ENCODE measurements around the gene C14orf119. TPM values are rescaled to one million over a fixed set of nuclear protein-coding genes. Genes with fewer than 3 reads are reported as not detected.
A peak's percentile ranks its signal among the peaks of the same experiment; 100 is the strongest.

C14orf119 gene
- total RNA-seq, 1 experiment from 2014 or later = 39.6 TPM

DNA sequence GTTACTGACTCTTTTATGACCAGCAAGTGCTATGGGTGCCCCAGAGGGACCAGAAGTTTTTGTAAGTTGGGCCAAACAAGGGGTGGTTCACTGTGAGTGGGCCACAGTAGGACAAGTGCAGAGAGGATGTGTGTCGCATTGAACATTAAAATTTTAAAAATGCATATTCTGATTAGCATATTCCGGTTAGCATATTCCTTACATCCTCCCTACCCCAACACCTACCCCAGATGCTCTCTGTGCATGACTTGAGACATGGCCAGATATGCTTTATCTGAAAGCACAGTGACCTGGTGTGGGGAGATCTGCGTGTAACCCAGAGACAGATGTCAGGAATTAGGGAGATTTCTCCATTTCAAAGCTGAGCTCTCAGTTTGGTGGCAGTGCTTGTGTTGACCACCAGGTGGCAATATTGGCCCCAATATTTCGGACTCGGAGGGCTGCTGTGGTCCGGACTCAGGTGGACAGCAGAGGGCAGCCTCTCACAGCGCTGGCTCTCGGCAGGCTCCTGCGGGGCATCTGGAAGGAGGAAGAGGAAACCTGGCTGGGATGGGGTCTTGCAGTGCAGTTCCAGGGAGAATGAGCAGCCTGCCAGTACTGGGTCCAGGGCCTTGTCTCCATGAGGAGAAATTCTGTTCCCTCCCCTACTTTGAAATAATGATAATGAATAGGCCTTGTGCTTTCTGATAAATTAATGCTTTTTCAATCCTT is 25.4 kb downstream of the C14orf119 start:
- in situ Hi-C loops (cut with HindIII; ENCODE audit: low pct_unique_long_range_greater_than_20kb, low sequenced_read_pairs) (no loop called here), intact Hi-C loops (cut with micrococcal nuclease; ENCODE audit: unreplicated experiment) (loop anchor here (1.0 kb wide), 1 partner anchor 67 kb away; no protein-coding TSS in a partner anchor)
- TF ChIP-seq, protein P1, sequence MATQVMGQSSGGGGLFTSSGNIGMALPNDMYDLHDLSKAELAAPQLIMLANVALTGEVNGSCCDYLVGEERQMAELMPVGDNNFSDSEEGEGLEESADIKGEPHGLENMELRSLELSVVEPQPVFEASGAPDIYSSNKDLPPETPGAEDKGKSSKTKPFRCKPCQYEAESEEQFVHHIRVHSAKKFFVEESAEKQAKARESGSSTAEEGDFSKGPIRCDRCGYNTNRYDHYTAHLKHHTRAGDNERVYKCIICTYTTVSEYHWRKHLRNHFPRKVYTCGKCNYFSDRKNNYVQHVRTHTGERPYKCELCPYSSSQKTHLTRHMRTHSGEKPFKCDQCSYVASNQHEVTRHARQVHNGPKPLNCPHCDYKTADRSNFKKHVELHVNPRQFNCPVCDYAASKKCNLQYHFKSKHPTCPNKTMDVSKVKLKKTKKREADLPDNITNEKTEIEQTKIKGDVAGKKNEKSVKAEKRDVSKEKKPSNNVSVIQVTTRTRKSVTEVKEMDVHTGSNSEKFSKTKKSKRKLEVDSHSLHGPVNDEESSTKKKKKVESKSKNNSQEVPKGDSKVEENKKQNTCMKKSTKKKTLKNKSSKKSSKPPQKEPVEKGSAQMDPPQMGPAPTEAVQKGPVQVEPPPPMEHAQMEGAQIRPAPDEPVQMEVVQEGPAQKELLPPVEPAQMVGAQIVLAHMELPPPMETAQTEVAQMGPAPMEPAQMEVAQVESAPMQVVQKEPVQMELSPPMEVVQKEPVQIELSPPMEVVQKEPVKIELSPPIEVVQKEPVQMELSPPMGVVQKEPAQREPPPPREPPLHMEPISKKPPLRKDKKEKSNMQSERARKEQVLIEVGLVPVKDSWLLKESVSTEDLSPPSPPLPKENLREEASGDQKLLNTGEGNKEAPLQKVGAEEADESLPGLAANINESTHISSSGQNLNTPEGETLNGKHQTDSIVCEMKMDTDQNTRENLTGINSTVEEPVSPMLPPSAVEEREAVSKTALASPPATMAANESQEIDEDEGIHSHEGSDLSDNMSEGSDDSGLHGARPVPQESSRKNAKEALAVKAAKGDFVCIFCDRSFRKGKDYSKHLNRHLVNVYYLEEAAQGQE (IDR thresholded peaks at IDR 0.05; ENCODE audit: insufficient read depth in 1 of 2, low read depth in 2 of 2, low read length in 1 of 2) = no peak
- TF ChIP-seq TCF7L2 (IDR thresholded peaks at IDR 0.05; ENCODE audit: low read depth, low read length) (no peak), POLR2AphosphoS5 (IDR thresholded peaks at IDR 0.05; ENCODE audit: low read depth, low read length) (no peak), SIN3A (IDR thresholded peaks at IDR 0.05; ENCODE audit: borderline replicate concordance, insufficient read depth, low read depth, low read length) (no peak)
- TF ChIP-seq, protein P2, sequence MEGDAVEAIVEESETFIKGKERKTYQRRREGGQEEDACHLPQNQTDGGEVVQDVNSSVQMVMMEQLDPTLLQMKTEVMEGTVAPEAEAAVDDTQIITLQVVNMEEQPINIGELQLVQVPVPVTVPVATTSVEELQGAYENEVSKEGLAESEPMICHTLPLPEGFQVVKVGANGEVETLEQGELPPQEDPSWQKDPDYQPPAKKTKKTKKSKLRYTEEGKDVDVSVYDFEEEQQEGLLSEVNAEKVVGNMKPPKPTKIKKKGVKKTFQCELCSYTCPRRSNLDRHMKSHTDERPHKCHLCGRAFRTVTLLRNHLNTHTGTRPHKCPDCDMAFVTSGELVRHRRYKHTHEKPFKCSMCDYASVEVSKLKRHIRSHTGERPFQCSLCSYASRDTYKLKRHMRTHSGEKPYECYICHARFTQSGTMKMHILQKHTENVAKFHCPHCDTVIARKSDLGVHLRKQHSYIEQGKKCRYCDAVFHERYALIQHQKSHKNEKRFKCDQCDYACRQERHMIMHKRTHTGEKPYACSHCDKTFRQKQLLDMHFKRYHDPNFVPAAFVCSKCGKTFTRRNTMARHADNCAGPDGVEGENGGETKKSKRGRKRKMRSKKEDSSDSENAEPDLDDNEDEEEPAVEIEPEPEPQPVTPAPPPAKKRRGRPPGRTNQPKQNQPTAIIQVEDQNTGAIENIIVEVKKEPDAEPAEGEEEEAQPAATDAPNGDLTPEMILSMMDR (IDR thresholded peaks at IDR 0.05) = peak; percentile 98
- Histone ChIP-seq H3K27me3 (ENCODE audit: control insufficient read depth, insufficient read depth, low read length) (no peaks in the 10 kb centered on the region), H3K27ac (ENCODE audit: low read length) (no peak overlapping the region), H3K4me3 (ENCODE audit: low read depth in 2 of 2, low read length in 2 of 2) (no peak overlapping the region), H3K4me1 (ENCODE audit: control insufficient read depth, insufficient read depth, low read length) (no peaks in the 10 kb centered on the region), H3K9me3 (ENCODE audit: control insufficient read depth, insufficient read depth, low read depth, low read length) (no peaks in the 10 kb centered on the region), H3K36me3 (ENCODE audit: control insufficient read depth, insufficient read depth, low read length) (no peaks in the 10 kb centered on the region)
- ChIA-PET CTCF (interaction anchor here (0.6 to 3.2 kb wide), 16 partner anchors 25 to 405 kb away, joined by 3 to 30 read pairs (median 3); partner anchors contain the start of genes ACIN1, C14orf119 and SLC7A8), POLR2A (no interaction called here)
- peak; percentile 72 for DNase-seq (ENCODE audit: low read depth, low spot score)
- BruUV-seq (replicated peaks) = no TSS peak
- ATAC-seq = peak; percentile 94

DNA sequence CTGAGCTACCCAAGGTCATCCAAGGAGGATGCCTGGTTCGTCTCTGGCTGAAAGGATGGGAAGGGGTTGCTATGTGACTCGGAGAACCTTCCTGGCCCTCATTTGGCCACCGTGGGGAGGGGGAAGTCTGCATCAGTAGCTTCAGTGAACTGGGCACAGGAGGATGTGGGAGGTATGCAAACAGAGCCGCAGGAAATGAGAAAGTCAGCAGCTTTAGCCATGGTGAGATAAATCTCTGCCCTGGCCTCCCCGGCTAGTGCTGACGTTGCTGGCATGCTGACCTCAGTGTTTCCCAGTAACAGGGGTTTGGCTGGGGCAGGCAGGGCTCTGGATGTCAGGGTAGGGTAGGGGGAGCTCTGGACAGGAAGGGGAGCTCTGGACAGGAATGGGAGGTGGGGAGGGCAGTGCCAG is 26.1 kb downstream of the C14orf119 start:
- Histone ChIP-seq H3K27me3 (ENCODE audit: control insufficient read depth, insufficient read depth, low read length) (no peaks in the 10 kb centered on the region), H3K9me3 (ENCODE audit: control insufficient read depth, insufficient read depth, low read depth, low read length) (no peaks in the 10 kb centered on the region), H3K27ac (ENCODE audit: low read length) (no peak overlapping the region), H3K4me1 (ENCODE audit: control insufficient read depth, insufficient read depth, low read length) (no peaks in the 10 kb centered on the region), H3K4me3 (ENCODE audit: low read depth in 2 of 2, low read length in 2 of 2) (no peak overlapping the region), H3K36me3 (ENCODE audit: control insufficient read depth, insufficient read depth, low read length) (no peaks in the 10 kb centered on the region)
- intact Hi-C loops (cut with micrococcal nuclease; ENCODE audit: unreplicated experiment) = no loop called here
- in situ Hi-C loops (cut with HindIII; ENCODE audit: low pct_unique_long_range_greater_than_20kb, low sequenced_read_pairs) = no loop called here
- POLR2A ChIA-PET = no interaction called here
- no TSS peak for BruUV-seq (replicated peaks)
- CTCF ChIA-PET = interaction anchor here (0.5 to 3.2 kb wide), 6 partner anchors 17 to 201 kb away, joined by 3 to 30 read pairs (median 4); partner anchors contain the start of gene SLC7A8
- TF ChIP-seq, protein P1 (IDR thresholded peaks at IDR 0.05; ENCODE audit: insufficient read depth in 1 of 2, low read depth in 2 of 2, low read length in 1 of 2) = no peak
- TF ChIP-seq POLR2AphosphoS5 (IDR thresholded peaks at IDR 0.05; ENCODE audit: low read depth, low read length) (no peak), SIN3A (IDR thresholded peaks at IDR 0.05; ENCODE audit: borderline replicate concordance, insufficient read depth, low read depth, low read length) (no peak), TCF7L2 (IDR thresholded peaks at IDR 0.05; ENCODE audit: low read depth, low read length) (no peak)
- TF ChIP-seq, protein P2 (IDR thresholded peaks at IDR 0.05) = no peak
- ATAC-seq = no peak
- DNase-seq (ENCODE audit: low read depth, low spot score) = no peak

All from Panc1 (cell line).